GM18499 (cell line): ENCODE results near the gene USP13.

Source experiments
- ATAC-seq: cut with Tn5 transposase; IDR thresholded peaks from one replicate; pipeline ENCODE4 v1.9.1; 2021; ENCODE audit warnings: moderate number of reproducible peaks; ENCODE audit not compliant: insufficient read depth, unreplicated experiment

Gene USP13

DNA sequence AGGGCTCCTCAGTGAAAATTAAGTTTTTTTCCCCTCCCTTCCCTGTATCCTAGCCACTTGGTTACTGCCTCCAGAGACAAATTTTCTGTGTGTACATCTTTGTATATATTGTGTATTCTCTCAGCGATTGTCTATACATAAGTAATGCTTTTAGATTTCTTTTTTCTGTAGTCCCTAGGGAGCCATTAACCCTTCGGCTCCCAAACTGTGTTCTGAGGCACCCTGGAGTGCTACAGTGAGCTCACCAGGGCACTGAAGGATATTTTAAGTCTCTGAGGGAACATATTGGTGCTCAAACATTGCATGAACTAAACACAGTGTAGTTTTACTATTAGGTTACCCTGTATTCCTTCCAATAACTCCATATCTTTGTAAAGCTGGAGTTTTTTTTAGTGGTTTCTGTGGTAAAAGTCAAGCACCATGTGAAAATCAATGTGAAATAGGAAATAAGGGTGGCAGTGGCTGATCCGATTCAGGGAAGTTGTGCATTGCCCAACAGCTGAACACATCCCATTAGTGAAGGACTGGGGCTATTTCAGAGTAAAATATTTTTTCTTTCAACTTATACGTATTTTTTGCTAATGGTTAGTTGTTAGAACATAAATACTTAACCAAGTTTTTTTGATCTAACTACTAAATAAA, 43.0 kb downstream of the USP13 start:
- ATAC-seq: no peak

DNA sequence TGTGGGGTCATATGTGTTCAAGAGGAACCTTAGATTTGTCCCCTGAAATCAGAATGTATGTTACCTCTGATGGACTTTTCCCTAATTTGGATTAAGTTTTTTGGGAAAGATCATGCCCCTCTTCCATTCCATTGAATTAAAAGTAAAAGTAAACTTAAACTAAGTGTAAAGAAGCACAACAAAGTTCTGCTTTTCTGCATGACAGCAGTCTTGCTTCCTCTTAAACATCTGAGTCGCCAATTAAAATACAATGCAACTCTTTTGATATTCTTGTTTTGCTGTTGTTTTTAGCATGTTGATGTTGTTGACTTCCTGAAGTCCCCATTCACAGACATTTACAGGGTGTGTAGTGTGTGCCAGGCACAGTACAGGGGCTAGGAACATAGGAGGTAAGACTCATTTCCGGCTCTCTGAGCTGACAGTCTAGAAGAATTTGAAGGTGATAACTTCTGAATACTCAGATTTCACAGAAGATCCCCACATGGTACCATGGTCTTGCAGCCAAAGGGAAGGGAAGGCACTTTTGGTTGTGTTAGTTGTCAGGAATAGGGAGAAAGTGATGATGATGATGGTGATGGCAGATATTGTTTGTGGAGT, 45.0 kb downstream of the USP13 start:
- ATAC-seq: no peak

DNA sequence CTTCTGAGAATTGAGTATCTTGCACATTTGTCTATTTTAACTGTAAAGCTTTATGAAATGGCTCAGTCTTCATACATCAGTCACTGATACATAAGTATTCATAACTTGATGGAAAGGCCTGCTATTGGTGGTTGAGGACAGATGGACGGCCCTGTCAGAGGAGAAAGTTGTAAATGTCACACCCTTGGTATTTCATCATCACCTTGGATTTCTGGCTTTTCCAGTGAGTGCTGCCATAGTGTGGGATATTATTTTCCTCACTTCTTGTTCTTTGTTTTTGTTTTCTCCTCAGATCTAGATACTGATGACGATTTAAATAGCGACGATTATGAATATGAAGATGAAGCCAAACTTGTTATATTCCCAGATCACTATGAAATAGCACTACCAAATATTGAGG, 47.9 kb downstream of the USP13 start:
- ATAC-seq: no peak

DNA sequence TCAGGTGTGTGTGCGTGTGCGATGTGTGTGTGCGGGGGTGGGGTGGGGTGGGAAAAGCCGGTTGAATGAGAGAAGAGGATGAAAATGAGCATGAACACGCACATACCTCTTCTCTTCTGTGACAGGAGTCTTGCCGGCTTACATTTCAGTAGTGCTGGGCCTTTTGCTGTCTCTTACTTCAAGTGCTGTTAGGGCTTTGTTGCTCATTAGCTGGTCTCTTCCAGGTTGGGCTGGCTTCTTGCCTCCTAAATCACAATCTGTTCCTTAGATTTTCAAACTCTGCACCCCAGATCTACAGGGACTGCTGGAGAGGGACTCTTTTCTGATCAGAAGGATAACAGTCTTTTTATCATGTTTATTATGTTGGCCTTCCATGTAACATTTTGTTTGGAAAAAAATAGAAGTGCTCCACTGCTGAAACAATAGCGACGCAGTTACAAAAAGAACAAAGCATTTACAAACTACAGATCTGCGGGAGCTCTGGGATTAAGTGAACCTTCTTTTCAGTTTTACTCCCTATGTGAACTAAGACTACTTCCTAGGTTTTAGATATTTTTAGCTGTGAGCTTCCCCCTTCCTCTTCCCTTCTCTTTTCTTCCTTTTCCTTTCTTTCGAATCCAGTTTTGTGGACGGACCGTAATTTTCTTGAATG, 48.5 kb downstream of the USP13 start:
- no peak for ATAC-seq

DNA sequence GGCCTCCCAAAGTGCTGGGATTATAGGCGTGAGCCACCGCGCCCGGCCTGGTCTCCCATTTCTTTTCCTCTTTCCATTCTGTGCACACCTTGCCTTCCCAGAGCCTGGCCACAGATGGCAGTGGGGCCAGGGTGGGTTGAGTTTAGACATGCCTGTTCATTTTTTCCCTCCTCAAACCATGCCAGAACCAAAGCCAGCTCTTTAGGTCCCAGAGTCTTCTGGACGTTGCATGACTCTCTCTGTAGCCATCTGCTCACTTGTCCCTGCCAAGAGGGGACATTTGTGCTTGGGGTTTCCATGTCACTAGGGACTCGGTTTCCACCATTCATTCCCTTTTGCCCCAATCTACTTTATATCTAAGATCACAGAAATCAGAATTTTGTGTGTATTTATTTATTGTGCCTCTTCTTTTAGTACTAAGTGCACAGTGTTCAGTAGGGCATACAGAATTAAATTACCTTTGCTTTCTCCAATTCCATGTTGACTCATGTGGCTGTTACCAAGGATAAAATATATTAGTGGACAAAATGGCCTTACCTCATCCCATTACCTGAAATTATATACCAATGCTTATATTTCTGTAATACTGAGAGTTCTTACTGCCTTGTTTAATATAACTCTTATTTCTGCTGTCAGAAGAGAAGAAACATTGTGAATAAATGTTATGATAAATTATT, 49.6 kb downstream of the USP13 start:
- ATAC-seq: no peak

GRCh38 chr3:179703816-179704215, 51.0 kb downstream of the USP13 start:
- ATAC-seq: no peak

DNA sequence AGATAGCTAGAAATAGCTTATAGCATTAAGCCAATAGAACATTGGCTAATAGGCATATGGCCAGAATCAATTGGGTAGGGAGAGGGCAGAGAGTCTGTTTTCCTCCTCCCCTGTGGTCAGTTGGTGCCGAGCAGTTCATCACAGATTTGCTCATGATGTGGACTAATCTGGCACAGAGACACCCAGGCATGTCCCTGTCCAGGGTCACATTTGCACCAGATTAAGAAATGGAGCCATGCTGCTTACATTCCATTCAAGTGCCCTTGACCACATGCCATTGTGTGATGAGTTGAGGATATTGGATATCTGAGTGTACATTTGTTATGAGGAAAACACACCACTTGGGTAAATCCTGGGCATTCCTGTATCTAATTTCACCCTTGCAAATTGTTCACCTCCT, 53.4 kb downstream of the USP13 start:
- ATAC-seq: no peak

DNA sequence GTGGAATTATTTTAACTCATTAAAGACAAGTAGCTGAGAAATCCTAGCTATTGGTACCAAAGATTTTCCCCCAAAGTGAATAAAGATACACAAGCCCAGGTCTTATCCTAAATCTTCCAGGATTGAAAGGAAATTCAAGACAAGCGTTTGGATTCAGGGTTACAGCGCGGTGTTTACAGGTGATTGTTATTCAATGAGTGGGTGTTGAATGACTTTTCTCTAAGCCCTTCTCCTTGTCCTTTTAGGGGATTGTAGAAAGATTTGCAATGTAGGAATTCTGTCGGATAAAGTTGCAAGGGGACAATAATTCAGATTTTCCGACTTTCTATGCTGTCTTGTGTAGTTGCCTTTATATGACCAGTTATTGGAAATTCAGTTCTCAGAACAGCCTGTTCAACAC, 57.2 kb downstream of the USP13 start:
- ATAC-seq: no peak

GRCh38 chr3:179713643-179714090, 60.8 kb downstream of the USP13 start:
- no peak for ATAC-seq

DNA sequence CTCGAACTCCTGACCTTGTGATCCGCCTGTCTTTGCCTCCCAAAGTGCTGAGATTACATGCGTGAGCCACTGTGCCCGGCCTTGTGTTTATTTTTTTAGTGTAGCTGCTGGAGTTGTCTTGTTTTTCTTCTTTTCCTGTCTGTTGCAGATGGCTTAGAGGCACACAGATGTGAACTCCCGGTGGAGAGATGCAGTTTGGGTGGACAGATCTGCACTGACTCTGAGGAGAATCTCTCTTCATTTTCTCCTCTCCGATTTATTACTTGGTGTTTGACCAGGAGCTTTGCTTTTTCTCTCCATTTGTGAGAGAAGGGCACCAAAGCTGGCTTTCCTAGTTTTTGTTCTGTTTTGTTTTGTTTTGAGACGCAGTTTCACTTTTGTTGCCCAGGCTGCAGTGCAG, 62.7 kb downstream of the USP13 start:
- no peak for ATAC-seq

DNA sequence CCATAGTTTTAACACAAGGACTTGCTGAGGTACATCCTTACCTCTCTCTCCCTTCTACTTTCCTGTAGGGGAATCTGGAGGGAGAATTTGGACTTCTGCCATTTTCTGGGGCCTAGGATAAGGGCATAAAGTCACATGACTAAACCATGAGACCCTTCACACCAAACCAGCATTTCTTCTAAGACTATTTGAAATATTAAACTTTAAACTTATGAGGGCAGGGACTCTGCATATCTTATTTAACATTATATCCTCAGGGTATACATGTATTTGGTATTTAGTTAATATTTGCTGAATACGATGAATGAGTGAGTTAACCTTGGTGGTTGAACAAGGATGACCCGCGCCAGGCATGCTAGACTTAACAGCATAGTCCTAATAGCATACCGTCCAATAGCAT, 63.4 kb downstream of the USP13 start:
- ATAC-seq: no peak

DNA sequence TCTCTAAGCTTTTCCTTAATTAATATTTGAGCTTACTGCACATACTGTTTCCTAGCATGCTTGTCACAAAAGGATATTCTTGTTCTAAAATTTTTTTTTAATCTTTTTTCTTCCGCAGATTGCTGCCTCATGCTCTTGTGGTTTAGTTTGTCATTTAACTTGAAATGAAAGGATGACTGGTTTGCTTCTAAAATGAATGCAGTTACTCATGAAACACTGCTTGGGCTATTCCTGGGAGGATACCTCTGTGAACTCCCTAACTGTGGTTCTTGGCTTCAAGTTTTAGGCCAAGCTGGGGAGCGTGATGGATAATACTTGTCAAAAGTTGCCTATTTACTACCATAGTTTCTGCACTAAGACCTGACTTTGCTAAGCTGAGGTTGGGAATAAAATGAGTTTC, 64.0 kb downstream of the USP13 start:
- no peak for ATAC-seq

DNA sequence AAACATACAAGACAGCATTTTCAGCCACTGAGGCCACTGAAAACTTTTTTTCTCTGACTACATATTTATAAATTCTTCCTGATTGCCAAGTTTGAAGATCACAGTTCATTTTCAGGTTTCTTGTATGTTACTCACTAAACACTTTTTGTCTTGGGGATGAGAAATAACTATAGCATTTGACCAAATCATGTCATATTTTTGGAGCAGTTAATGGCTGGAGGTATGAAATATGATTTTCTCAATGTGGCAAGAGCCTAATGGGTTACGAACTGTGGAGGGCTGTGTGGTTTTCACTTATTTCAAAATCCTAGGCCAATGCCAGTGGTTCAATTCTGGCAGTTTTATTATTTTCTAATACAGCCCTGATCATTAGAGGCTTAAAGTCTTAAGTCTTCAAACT, 64.4 kb downstream of the USP13 start:
- no peak for ATAC-seq

GRCh38 chr3:179719048-179719734, 66.4 kb downstream of the USP13 start:
- ATAC-seq: no peak

GRCh38 chr3:179720196-179720595, 67.4 kb downstream of the USP13 start:
- ATAC-seq: no peak

- ATAC-seq: no peak
Observed at GRCh38 chr3:179723617-179724016, 70.8 kb downstream of the USP13 start.

DNA sequence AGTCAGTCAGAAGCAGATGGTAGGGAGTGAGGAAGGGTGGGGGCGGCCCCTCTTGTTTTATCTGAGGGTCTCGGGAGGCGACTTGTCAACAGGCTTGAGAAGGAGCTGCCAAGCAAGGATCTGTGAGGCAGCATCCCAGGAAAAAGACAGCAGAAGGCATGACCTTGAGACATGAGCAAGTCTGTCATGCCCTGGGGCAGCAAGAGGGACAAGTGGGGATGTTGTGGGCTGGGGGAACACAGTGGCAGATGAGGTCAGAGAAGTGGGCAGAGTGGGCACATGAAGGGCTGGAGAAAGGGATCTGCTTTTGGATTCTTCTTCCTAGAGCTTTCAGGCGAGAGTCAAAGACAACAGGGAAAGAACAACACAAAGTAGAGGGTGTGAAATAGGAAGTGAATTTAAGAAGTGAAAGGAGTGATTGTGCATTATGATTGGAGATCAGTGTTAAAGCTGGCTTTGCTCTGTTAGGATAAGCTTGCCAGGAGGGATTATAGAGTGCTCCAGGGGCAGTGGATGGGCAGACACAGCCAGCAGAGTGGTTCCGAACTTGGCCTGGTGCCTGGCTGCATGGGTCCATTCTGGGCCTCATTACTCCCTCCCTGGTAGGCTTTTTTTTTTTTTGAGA, 73.3 kb downstream of the USP13 start:
- ATAC-seq: no peak

DNA sequence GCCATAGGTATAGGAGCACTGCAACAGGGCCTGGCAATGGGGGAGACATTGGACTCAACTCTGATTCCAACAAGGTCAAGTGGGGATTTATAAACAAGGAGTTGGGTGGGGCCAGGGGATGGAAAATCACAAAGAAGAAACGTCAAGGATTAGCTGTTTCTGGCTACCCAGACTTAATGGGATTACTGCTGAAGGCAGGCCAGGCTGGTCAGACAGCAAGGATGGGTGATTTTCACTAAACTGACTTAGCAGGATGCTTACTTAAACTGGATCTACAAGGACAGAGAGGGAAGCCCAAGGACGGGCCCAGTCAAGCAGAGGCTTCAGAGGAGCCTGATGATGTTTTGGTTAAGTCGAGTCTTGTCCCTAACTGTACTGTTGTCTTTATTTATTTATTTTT, 76.2 kb downstream of the USP13 start:
- no peak for ATAC-seq

- ATAC-seq: no peak
Observed at GRCh38 chr3:179729981-179730380, 77.1 kb downstream of the USP13 start.

GRCh38 chr3:179730506-179730905, 77.7 kb downstream of the USP13 start:
- ATAC-seq: no peak
